ENCODE data around the gene EMP1.

The EMP1 gene

GRCh38 chr12:13173012-13173932, 23.3 kb upstream of the EMP1 start:
- DNase-seq (ENCODE audit: low read depth), result peak; percentile 95

GRCh38 chr12:13175499-13175898, 21.0 kb upstream of the EMP1 start:
- no peak for DNase-seq (ENCODE audit: low read depth)

- no peak for DNase-seq (ENCODE audit: low read depth)
These were observed 20.3 kb upstream of the EMP1 start for GRCh38 chr12:13176256-13176655.

GRCh38 chr12:13177373-13177772, 19.2 kb upstream of the EMP1 start:
- DNase-seq (ENCODE audit: low read depth), result no peak

GRCh38 chr12:13177906-13178305, 18.6 kb upstream of the EMP1 start:
- DNase-seq (ENCODE audit: low read depth), result no peak

- DNase-seq (ENCODE audit: low read depth), result no peak
These were observed 17.8 kb upstream of the EMP1 start for GRCh38 chr12:13178568-13179210.

GRCh38 chr12:13179211-13180074, 17.1 kb upstream of the EMP1 start:
- no peak for DNase-seq (ENCODE audit: low read depth)

GRCh38 chr12:13181375-13182070, 15.0 kb upstream of the EMP1 start:
- DNase-seq (ENCODE audit: low read depth), result no peak

GRCh38 chr12:13182881-13183280, 13.6 kb upstream of the EMP1 start:
- DNase-seq (ENCODE audit: low read depth), result no peak

GRCh38 chr12:13183620-13184019, 12.9 kb upstream of the EMP1 start:
- DNase-seq (ENCODE audit: low read depth), result no peak

- DNase-seq (ENCODE audit: low read depth), result no peak
These were observed 10.2 kb upstream of the EMP1 start for GRCh38 chr12:13186302-13186701.

GRCh38 chr12:13187399-13187798, 9.1 kb upstream of the EMP1 start:
- DNase-seq (ENCODE audit: low read depth), result peak; percentile 62

- no peak for DNase-seq (ENCODE audit: low read depth)
These were observed 7.3 kb upstream of the EMP1 start for GRCh38 chr12:13189264-13189663.

- DNase-seq (ENCODE audit: low read depth), result no peak
These were observed 6.3 kb upstream of the EMP1 start for GRCh38 chr12:13190275-13190674.

GRCh38 chr12:13192719-13193118, 3.8 kb upstream of the EMP1 start:
- DNase-seq (ENCODE audit: low read depth), result no peak

- DNase-seq (ENCODE audit: low read depth), result no peak
These were observed 2.9 kb upstream of the EMP1 start for GRCh38 chr12:13193505-13194231.

- no peak for DNase-seq (ENCODE audit: low read depth)
These were observed 2.0 kb upstream of the EMP1 start for GRCh38 chr12:13194401-13195110.

GRCh38 chr12:13195250-13195649, 1.3 kb upstream of the EMP1 start:
- DNase-seq (ENCODE audit: low read depth), result no peak

GRCh38 chr12:13195785-13196129, 769 bp upstream of the EMP1 start:
- DNase-seq (ENCODE audit: low read depth), result peak; percentile 47

GRCh38 chr12:13197032-13197431, 506 bp downstream of the EMP1 start:
- no peak for DNase-seq (ENCODE audit: low read depth)

Measured in GM04503 (cell line).